COLO829 (cell line): Measurements from ENCODE around the gene BMP6.
"Not testable (repeated sequence)": the region's sequence is repeated elsewhere in the genome, so short reads cannot be mapped to it uniquely, and the experiment has no call there.

ENCODE experiments used
- DNase-seq: peaks from one replicate; pipeline ENCODE4 v3.0.0; 2012; ENCODE audit warnings: low spot score

BMP6 gene

DNA sequence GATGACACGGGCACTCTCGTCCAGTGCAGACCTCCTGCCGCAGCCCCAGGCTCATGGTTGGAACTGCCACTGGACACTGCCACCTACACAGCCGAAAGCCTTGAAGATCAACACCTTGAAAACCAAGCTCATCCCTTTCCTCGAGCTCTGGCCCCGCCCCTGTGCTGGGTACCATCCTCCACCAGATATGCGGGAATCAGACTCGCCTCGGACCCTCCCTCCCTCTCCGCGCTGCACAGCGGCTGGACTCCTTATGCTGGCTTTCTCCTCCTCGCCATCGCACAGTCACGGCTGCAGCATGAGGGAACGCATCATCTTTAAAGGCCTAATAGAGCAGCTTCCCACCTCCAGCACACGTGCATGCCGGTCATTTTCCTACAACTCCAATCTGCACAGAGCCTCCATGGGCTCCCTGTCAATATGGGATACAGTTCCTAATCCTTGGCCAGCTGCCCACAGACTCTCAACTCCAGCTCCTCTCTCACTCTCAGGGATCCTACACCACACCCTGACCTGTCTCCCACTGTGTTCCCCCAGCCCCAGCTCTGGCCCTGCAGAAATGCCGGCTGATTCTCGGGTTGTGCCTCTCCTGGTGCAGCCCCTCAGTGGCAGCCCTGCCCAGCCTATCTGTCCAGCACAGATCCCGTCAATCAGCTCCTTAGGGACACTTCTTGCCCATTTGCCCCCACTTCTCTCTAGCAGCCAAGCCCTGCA, 161.5 kb downstream of the BMP6 start:
- DNase-seq, result no peak

DNA sequence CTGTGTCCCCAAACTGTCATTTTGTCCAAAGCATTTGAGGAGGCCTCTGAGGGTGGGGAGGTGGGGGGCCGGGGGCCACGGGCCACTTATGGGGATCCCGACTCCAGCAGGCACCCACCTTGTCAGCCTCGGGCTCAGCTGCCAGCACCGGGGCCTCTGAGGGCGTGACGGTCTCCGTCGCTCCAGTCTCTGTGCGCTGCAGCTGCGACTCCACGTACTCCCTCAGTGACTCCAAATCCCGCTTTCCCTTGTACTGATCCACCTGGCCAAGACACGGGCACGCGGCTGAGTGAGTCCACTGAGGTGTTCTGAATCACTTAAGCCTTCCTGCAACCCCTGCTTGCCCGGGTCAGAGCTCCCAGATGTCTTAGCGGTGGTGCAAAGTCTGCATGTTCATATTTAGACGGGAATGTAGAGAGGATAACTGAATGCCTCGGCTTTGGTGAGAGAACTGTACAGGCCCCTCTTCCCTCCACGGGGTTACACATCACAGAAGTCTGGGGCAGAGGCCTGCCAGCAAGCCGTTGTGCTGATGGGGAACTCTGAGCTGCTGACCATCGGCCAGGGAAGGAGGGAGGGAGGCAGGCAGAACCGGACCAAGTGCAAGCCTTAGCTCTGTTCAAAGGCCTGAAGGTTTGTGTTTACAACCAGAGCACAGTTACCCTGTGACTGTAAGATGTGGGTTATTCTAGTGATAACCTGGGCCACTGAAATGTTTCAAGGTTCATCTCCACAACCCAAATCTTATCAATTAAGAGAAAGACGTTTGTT, 162.9 kb downstream of the BMP6 start:
- no peak for DNase-seq

DNA sequence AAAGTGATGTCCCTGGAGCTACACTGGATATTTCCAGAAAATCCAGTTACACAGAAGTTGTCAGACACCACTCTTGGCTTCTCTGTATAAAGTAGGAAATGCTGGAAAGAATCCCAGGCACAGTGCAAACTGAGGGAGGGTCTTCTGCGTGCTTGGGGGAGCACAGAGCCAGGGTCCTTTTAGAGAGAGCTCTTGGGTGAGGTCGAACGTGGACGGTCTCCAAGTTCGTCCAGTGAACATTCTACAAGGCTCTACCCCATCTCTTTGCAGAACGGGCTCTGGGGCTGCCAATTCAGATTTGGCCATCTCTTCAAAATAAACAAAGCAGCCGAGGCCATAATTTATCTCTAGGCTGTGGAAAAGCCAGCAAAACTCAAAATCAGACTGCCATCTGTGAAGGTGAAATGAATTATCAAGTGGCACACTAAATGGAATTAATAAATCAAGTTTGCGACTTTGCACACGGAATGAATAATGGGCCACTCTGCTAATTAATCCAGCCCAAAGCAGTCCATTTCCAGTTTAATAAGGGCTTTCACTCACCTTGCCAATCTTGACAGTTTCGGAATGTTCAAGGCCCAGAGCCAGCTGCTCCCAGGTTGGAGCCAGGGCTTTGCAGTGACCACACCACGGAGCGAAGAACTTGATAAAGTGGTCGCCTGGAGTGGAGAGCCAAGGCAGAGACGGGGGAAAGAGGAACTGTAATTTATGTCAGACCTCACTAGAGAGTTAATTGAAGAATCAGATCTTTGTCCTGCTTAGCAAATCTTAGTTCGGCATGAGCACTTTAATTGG, 165.4 kb downstream of the BMP6 start:
- DNase-seq, result no peak

DNA sequence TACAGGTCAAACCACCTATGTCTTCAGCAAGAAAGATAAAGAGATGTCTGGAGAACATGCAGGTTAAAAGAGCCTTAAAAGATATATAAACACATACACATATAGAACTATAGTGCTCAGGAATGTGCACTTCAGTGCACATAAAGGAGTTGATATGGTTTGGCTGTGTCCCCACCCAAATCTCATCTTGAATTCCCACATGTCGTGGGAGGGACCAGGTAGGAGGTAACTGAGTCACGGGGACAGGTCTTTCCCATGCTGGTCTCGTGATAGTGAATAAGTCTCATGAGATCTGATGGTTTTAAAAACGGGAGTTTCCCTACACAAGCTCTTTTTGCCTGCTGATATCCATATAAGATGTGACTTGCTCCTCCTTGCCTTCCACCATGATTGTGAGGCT, 166.5 kb downstream of the BMP6 start:
- not testable (repeated sequence) for DNase-seq

DNA sequence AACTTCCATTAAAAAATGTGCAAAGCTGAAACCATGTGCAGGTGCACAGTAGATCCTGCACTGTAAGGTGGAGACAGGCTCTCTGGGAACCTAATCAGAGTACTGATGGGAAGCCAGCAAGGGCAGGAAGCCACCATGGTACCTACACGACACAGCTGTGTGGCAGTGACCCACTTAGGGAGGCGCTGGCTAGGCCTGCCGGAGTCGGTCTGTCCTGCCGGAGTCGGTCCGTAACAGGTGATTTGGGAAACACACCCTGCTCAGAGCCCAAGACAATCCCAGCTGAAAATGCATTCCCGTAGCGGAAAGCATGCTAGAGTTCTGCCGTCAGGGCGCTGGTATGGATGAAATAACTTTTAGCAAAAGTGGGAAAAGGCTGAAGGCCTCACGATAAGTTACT, 167.4 kb downstream of the BMP6 start:
- no peak for DNase-seq

DNA sequence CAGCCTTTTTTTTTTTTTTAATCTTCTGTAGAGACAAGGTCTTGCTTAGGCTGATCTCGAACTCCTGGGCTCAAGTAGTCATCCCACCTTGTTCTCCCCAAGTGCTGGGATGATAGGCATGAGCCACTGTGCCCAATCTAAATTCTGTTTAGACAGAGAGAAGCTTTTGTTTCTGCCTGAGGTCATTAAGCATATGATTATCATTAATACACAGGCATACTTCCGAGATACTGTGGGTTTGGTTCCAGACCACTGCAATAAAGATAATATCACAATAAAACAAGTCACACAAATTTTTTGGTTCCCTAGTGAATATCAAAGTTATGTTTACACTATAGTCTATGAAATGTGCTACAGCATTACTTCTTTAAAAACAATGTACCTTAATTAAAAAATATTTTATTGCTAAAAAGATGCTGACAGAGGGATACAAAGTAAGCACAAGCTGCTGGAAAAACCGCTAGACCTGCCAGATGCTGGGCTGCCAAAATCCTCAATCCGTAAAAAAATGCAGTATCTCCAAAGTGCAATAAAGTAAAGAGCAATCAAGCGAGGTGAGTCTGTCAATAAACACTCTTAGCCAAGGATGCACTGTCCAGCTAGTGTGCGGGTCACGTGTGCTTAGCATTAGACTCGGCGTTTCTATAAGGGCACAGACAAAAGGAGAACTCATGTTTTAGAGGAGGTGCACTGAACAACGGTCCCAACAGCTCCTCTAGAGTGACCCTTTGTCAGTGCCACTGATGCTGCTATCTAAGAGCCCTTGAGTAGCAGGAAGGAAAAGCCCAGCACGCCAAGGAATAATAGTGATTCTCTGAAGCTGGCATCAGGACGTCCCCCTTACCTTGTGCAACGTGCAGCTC, 168.6 kb downstream of the BMP6 start:
- DNase-seq, result no peak

DNA sequence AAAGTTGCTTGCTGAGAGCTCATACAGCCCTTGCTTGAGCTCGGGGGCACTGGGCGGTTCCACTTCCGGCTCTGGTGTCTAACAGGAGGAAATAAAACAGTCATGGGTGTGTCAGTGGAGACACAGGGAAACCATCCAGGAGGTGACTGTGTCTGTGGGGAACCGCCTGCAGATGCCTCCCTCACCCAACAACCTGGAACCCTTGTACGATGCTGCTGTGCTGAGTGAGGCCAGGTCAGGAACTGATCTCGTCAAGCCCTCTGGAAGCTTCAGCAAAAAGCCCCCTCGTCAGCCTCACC, 169.2 kb downstream of the BMP6 start:
- DNase-seq, result no peak

DNA sequence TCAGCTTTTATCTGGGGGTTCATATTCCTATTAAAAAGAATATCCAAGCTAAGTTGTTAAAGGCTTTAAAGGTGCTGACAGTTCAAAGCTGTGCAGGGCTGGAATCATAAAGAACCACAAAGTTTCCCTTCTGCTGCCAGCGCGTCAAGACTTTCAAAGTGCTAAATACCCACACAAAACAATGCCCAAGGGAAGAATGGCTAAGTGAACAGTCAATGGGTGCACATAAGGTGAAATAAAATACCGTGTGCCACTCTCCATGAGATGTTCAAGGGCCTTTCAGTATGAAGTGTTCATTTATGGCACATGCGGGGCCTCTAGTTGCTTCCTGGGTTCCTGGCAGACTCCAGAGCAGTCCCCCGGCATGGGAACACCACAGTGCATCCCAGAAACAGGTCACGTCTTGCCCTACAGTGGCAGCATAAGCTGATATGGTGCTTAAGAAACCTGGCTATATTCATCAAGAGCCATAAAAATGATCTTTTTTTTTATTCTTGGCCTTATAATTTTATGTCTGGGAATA, 170.6 kb downstream of the BMP6 start:
- DNase-seq, result no peak

DNA sequence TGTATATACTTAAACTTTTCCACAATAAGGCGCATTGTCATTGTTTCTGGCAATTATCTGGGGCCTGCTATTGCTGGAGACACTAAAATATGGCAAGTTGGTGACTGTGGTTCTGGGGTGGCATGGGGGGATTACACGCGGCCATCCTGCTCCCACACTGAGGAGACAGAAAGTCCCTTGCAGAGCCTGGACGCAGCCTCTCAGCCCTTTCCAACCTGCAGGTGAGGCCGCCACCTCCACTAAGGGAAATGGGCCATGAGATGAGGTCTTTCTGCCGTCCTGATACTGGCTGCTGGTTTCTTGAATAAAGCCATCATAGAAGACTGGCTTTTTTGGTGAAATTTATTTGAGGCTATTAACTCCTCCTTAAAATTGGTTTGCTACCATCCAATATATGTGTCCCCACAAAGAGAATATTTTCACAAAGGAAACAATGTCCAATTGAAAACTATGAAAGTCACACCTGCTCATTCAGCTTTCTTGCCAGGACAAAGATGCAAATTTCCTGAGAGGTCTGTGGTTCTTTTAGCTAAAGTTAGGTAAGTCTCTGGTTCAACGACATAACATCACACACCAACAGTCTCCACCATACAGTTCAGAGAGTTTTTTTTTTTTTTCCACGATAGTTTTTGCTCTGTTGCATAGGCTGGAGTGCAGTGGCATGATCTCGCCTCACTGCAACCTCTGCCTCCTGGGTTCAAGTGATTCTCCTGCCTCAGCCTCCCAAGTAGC, 171.7 kb downstream of the BMP6 start:
- DNase-seq, result no peak

DNA sequence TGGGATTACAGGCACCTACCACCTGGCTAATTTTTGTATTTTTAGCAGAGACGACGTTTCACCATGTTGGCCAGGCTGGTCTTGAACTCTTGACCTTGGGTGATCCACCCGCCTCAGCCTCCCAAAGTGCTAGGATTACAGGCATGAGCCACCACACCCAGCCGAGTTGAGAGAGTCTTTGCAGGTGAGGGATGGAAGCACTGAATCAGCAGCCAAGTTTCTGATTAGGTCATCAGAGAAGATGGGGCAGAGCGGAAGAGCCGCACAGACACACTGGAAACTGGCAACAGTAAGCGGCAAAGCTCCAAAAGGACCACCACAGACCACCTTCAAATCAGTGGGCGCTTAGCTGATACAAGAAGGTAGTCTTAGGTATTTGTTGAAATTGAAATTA, 172.3 kb downstream of the BMP6 start:
- not testable (repeated sequence) for DNase-seq

DNA sequence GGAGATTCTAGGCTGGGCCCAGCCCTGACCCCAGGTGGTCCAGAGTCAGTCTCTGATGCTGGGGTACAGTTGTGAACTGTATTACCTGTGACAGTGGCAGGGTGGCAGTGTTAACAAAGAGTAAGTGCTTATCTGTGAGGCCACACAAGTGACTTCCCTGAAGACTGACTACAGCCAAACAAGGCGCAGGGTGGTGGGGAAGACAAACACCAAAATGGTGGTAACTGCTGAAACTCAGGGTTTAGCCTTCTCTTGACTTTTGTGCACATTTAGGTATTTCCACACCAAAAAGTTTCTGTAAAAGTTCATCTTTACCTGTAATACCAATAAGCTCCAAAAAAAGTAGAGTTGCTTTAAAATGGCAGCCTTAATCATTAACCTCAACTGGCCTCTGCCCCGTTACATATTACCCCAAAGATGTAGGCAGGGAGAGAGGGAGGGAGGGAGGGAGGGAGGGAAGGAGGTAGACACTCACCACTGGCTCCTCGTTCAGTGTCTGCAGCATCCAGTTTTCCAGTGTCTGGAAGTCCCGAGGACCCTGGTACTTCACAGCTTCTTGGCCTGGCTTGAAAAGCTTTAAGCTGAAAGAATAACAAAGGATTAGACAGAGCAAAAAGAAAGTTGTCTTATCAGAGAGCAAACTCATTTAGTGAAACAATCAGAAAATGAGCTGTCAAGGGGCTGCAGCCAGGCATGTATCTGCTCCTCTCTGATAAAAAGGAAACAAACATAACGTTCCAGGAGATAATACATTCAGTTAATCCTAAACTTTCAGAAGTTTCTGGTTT, 173.4 kb downstream of the BMP6 start:
- DNase-seq, result no peak

DNA sequence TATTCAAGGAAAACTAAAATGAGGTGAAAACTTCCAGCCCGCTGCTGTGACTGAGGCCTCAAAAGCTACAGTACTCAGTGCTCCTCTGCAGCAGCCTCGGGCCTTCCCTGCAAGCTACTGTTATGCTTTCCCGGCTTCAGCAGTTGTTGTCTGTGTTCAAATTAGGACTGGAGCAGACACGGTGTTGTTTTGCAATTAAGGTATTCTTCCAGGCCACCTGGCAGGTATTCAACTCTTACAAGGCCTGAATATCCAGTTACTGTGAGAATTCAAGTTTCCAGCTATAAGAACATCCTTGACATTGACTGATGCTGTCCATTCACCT, 174.0 kb downstream of the BMP6 start:
- DNase-seq, result no peak

DNA sequence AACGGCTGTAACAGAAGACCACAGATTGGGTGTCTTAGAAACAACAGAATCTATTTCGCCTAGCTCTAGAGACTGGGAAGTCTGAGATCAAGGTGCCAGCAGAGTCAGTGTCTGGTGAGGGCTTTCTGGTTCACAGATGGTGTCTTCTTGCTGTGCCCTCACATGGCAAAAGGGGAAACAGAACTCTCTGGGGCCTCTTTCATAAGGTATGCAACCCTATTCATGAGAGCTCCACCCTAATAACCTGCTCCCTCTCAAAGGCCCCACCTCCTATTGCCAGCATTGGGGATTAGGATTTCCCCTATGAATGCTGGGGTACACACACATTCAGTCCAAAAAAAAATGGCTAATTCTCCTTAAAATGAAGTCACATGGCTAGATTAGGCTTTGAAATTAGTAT, 174.7 kb downstream of the BMP6 start:
- no peak for DNase-seq

DNA sequence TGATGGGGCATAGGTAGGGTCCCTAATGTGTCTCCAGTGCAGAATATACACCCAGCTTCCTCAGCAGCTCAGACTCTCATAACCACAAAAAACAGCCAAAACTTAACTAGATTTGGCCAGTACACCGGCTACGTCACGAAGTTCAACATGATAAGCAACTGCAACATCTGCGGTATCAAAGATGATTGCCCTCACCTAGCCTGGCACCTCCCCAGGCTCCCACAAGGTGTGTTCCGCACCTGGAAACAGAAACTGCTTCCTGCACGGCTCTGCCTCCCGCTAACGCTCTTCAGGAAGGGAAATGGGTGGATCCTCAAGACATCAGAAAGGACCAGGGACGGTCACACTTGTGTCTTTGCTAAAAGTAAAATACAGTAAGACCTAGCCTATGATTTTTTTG, 175.2 kb downstream of the BMP6 start:
- DNase-seq, result no peak

DNA sequence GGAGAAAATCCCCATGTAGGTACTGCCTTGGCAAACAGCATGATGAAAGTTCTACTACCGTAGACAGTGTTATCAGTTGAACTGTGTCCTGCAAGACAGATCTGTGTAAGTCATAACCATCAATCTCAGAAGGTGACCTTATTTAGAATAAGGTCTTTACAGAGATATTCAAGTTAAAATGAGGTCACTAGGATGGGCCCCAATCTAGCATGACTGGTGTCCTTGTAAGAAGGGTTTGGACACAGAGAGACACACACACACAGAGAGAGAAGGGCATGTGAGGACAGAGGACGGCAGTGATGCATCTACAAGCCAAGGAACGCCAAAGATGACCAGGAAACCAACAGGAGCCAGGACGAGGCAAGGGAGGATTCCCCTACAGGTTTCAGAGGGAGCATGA, 175.9 kb downstream of the BMP6 start:
- DNase-seq, result no peak

DNA sequence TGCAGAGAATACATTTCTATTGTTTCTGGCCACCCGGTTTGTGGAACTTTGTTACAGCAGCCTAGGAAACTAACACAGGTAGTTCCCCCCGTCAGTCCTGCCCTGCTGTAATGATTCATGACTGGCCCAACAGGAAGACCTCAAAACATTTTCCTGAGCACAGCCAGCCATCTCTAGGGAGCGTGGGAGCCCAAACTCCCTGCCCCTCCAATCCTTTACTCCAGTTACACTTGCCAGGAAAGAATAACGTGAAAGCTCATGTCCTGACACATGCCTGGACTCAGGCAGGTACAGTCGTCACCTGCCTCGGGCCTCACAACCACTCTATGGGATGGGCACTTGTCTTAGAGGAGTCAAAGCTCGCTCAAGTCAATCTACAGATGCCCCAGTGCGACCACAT, 176.3 kb downstream of the BMP6 start:
- no peak for DNase-seq

DNA sequence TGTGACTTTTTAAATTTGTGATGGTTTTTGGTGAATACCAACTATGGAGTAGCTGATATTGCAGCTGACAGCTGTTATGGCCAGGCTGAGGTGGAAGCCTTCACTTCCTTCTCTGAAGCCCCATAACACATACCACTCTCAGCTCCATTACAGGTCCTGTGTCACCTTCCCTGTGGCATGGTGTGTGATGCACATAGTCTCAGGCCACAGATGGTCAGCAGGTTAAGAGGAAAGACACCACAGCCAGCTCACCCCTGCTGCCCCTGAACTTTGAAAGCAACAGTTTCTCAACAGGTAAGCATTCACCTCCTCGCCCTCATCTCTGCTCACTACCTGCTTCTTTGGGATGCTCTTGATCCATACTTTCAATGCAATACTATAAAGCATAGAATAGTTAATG, 177.0 kb downstream of the BMP6 start:
- DNase-seq, result no peak

DNA sequence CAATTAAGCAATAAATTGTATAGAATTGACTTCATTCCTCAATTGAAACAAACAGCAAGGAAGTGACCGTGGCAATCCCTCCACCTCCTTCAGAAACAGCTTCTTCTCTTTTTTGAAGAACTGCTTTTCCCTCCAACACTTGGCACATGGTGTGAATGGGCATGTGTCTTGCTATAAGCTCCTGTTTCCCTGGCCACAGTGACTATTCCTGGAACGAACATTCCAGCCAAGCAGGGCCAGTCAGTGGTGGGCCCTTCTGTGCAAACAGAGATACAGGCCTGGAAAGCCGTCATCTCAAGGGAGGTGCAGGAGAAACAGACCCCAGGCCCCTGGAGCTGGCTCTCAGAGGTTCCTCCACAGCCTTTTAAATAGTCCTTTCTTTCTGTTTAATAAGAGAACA, 177.8 kb downstream of the BMP6 start:
- DNase-seq, result no peak

DNA sequence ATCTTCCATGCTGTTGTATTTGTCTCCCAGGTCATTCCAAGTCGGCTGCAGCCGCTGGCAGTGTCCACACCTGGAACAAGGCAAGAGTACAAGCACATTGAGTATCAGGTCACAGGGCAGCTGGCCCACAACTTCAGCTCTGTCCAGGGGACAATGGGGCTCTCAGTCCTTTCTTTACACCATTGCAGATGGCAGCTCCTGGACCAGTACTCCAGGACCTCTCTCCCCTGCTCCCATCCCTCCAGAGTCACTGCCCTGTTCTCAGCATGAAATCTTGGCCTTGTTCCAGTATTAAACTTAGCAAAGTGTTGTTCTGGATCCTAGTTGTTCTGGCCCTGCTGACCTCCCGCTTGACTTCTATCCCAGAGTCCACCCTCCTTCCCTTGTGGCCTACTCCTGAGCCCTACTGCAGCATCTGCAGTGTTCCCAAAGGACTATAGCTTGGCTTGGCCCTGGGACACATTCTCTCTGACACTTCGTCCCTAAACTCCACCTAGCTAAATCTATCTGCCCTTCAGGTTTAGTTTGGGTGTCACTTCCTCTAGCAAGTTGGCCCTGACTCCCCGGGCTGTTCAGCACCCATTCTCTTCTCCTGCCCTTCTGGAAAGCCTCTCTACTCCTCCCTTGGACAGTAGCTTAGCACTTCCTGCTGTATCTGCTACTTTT, 178.9 kb downstream of the BMP6 start:
- no peak for DNase-seq

DNA sequence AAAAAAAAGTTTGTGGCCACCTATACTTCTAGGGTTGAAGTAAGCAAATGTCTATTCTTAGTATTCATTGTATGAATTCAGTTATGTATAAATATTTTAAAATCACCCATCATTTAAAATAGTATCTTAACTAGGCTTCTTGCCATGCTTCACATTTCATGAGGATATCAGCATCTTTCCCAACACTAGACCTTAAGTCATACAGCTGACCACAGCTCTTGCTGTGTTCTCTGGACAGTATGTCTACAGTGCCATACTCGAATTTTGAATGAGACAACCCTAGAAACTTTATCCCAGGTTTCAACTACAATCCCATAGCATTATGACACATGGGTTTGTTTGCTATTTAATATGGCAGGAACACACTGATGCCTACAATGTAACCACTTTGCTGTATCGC, 179.5 kb downstream of the BMP6 start:
- DNase-seq, result no peak
